H9 (cell line): Measurements from ENCODE around the gene GTF3C1. TPM values are rescaled to one million over a fixed set of nuclear protein-coding genes. Genes with fewer than 3 reads are reported as not detected.

Experiments used
- DNase-seq: peaks from one replicate; pipeline ENCODE4 v3.0.0-alpha.2; 2017
- H2AFZ ChIP-seq: one replicate; pipeline ENCODE4 v1.6.1; 2013; ENCODE audit warnings: mild to moderate bottlenecking, low read length, control low read depth, moderate library complexity
- H2AK5ac ChIP-seq: 2 replicates; pipeline ENCODE4 v1.6.1; 2013; ENCODE audit warnings: low read length, control low read depth, mixed read lengths; ENCODE audit not compliant: insufficient read length
- H2BK120ac ChIP-seq: one replicate; pipeline ENCODE4 v1.6.1; 2013; ENCODE audit warnings: low read depth, mild to moderate bottlenecking, low read length, control low read depth, inconsistent platforms; ENCODE audit not compliant: poor library complexity, severe bottlenecking
- H2BK12ac ChIP-seq: 2 replicates; pipeline ENCODE4 v1.6.1; 2013; ENCODE audit warnings: low read length, control low read depth, mixed read lengths, low read depth; ENCODE audit not compliant: insufficient read length
- H2BK15ac ChIP-seq: 2 replicates; pipeline ENCODE4 v1.6.1; 2013; ENCODE audit warnings: low read depth, low read length, control low read depth
- H2BK20ac ChIP-seq: one replicate; pipeline ENCODE4 v1.6.1; 2013; ENCODE audit warnings: low read depth, mild to moderate bottlenecking, low read length, control low read depth, inconsistent platforms; ENCODE audit not compliant: poor library complexity, severe bottlenecking
- H2BK5ac ChIP-seq: 2 replicates; pipeline ENCODE4 v1.6.1; 2013; ENCODE audit warnings: low read length, control low read depth, mixed read lengths; ENCODE audit not compliant: insufficient read length
- H3K14ac ChIP-seq: 2 replicates; pipeline ENCODE4 v1.6.1; 2013; ENCODE audit warnings: low read length, control low read depth; ENCODE audit not compliant: insufficient read depth
- H3K18ac ChIP-seq: 2 replicates; pipeline ENCODE4 v1.6.1; 2013; ENCODE audit warnings: low read depth, mild to moderate bottlenecking, mixed read lengths, low read length, control low read depth; ENCODE audit not compliant: insufficient read length
- H3K23ac ChIP-seq: 2 replicates; pipeline ENCODE4 v1.6.1; 2013; ENCODE audit warnings: low read length, control low read depth, mixed read lengths, low read depth; ENCODE audit not compliant: insufficient read length
- H3K23me2 ChIP-seq: 2 replicates; pipeline ENCODE4 v1.6.1; 2013; ENCODE audit warnings: low read depth, mild to moderate bottlenecking, mixed read lengths, low read length, control low read depth; ENCODE audit not compliant: insufficient read length, poor library complexity, severe bottlenecking
- H3K27ac ChIP-seq: 2 replicates; pipeline ENCODE4 v1.5.1; 2013; ENCODE audit warnings: low read length, control low read depth, mixed read lengths, low read depth; ENCODE audit not compliant: insufficient read length
- H3K27me3 ChIP-seq: 2 replicates; pipeline ENCODE4 v1.6.1; 2013; ENCODE audit warnings: low read length, control low read depth, inconsistent platforms; ENCODE audit not compliant: insufficient read depth
- H3K4ac ChIP-seq: 2 replicates; pipeline ENCODE4 v1.6.1; 2013; ENCODE audit warnings: low read depth, mild to moderate bottlenecking, control low read depth, inconsistent platforms, low read length, moderate library complexity
- H3K4me1 ChIP-seq: 2 replicates; pipeline ENCODE4 v1.6.1; 2013; ENCODE audit warnings: low read length, control low read depth, inconsistent platforms; ENCODE audit not compliant: insufficient read depth
- H3K4me2 ChIP-seq: 2 replicates; pipeline ENCODE4 v1.6.1; 2013; ENCODE audit warnings: low read length, control low read depth, mixed read lengths; ENCODE audit not compliant: insufficient read length, insufficient read depth
- H3K56ac ChIP-seq: 2 replicates; pipeline ENCODE4 v1.6.1; 2013; ENCODE audit warnings: low read depth, mild to moderate bottlenecking, mixed read lengths, low read length, control low read depth; ENCODE audit not compliant: insufficient read length
- H3K79me1 ChIP-seq: 2 replicates; pipeline ENCODE4 v1.6.1; 2013; ENCODE audit warnings: low read depth, mild to moderate bottlenecking, moderate library complexity, low read length, control low read depth, inconsistent platforms; ENCODE audit not compliant: insufficient read depth, poor library complexity, severe bottlenecking
- H3K79me2 ChIP-seq: 2 replicates; pipeline ENCODE4 v1.6.1; 2013; ENCODE audit warnings: low read length, control low read depth, inconsistent platforms; ENCODE audit not compliant: insufficient read depth
- H3K9ac ChIP-seq: 2 replicates; pipeline ENCODE4 v1.6.1; 2013; ENCODE audit warnings: low read length, control low read depth, mixed read lengths; ENCODE audit not compliant: insufficient read length; ENCODE audit errors: extremely low read depth
- H3K9me3 ChIP-seq: one replicate; pipeline ENCODE4 v1.6.1; 2013; ENCODE audit warnings: low read depth, low read length, inconsistent platforms; ENCODE audit not compliant: control insufficient read depth
- H3T11ph ChIP-seq: one replicate; pipeline ENCODE4 v1.6.1; 2013; ENCODE audit warnings: mild to moderate bottlenecking, low read length, control low read depth, inconsistent platforms
- H4K20me1 ChIP-seq: one replicate; pipeline ENCODE4 v1.6.1; 2013; ENCODE audit not compliant: control insufficient read depth, insufficient read length, insufficient read depth
- H4K5ac ChIP-seq: 2 replicates; pipeline ENCODE4 v1.6.1; 2013; ENCODE audit warnings: low read depth, mild to moderate bottlenecking, mixed read lengths, low read length, control low read depth; ENCODE audit not compliant: insufficient read length
- H4K8ac ChIP-seq: replicated peaks from 2 replicates; pipeline ENCODE4 v1.6.1; 2013; ENCODE audit warnings: low read length, control low read depth, mixed read lengths, low read depth; ENCODE audit not compliant: insufficient read length
- H4K91ac ChIP-seq: 2 replicates; pipeline ENCODE4 v1.6.1; 2013; ENCODE audit warnings: low read depth, mild to moderate bottlenecking, moderate library complexity, mixed read lengths, low read length, control low read depth; ENCODE audit not compliant: insufficient read length
- H3K27ac Mint-ChIP-seq, 3 experiments: 2 replicates in 2 of 3; 3 replicates in 1 of 3; pipeline ENCODE4 v1.8.0; 2020 to 2021; ENCODE audit warnings: mixed read lengths in 3 of 3, mild to moderate bottlenecking in 1 of 3, moderate library complexity in 1 of 3
- H3K27me3 Mint-ChIP-seq: 2 replicates; pipeline ENCODE4 v1.8.0; 2021; ENCODE audit warnings: low read depth, mild to moderate bottlenecking, moderate library complexity, mixed read lengths
- H3K36me3 Mint-ChIP-seq, 3 experiments: 2 replicates in 2 of 3; 3 replicates in 1 of 3; pipeline ENCODE4 v1.8.0; 2020 to 2021; ENCODE audit warnings: low read depth in 3 of 3, mixed read lengths in 3 of 3; ENCODE audit not compliant: insufficient read depth in 1 of 3
- H3K4me1 Mint-ChIP-seq, 2 experiments: 2 replicates each; pipeline ENCODE4 v1.8.0; 2020; ENCODE audit warnings: mixed read lengths in 2 of 2
- H3K4me3 Mint-ChIP-seq, 2 experiments: 2 replicates in 1 of 2; 3 replicates in 1 of 2; pipeline ENCODE4 v1.8.0; 2020 to 2021; ENCODE audit warnings: mild to moderate bottlenecking in 2 of 2, mixed read lengths in 2 of 2, moderate library complexity in 1 of 2
- H3K9me3 Mint-ChIP-seq, 2 experiments: 2 replicates in 1 of 2; 3 replicates in 1 of 2; pipeline ENCODE4 v1.8.0; 2020; ENCODE audit warnings: mild to moderate bottlenecking in 2 of 2, mixed read lengths in 2 of 2, moderate library complexity in 1 of 2
- WGBS: extraction: QIAGEN DNeasy Blood & Tissue Kit; methylation state at CpG from one replicate; pipeline ENCODE4 v1.1.7; 2013; ENCODE audit warnings: missing lambda C conversion rate, low lambda C conversion rate, mixed read lengths; ENCODE audit not compliant: insufficient read length; ENCODE audit errors: extremely low coverage; 5-methylcytosine and 5-hydroxymethylcytosine counted together
- total RNA-seq: library from RNA; stranded (reverse); gene quantifications from 2 replicates; pipeline ENCODE4 v1.2.1, GENCODE V29; 2021
- TF ChIP-seq, protein P1 (sequence below): fragments of 200-600 bp; sonication (generic); conservative IDR thresholded peaks from 3 replicates; pipeline ENCODE4 v1.8.0; 2021; ENCODE audit warnings: antibody characterized with exemption, mild to moderate bottlenecking

The GTF3C1 gene
- total RNA-seq, 1 experiment from 2014 or later, result 113 TPM

DNA sequence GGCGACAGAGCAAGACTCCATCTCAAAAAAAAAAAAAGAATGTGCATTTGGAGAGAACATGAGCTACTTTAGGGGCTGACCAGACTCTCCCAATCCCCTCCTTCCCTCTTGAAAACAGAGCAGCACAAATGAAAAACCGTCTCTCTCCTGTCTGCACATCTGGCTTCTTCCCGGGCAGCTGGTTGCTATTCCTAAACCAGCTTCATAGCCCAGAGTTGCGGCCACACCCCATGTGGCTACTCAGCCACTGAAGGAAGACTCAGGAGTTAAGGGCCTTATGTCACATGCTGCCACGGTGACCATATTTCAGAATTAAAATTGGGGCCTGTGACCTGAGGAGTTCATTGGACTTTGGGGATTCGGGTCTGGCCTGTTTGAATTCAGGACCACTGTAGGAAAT lies 48.5 kb upstream of the GTF3C1 start:
- Histone ChIP-seq H3K56ac (no peak overlapping the region), H3K23me2 (no peaks in the 10 kb centered on the region), H3K18ac (no peak overlapping the region), H4K20me1 (no peaks in the 10 kb centered on the region), H3T11ph (no peak overlapping the region), H2AK5ac (no peak overlapping the region), H2AFZ (no peak overlapping the region), H2BK15ac (no peak overlapping the region), H3K79me2 (no peaks in the 10 kb centered on the region), H2BK5ac (no peak overlapping the region), H3K4me1 (no peaks in the 10 kb centered on the region; the same call in 1 of the 2 replicates), H3K23ac (no peak overlapping the region), H2BK120ac (no peak overlapping the region), H3K4ac (no peak overlapping the region), H3K27ac (no peak overlapping the region), H4K8ac (no peak overlapping the region), H3K4me2 (no peak overlapping the region), H3K9ac (no peak overlapping the region), H3K79me1 (no peaks in the 10 kb centered on the region), H3K27me3 (no peaks in the 10 kb centered on the region), H3K9me3 (no peaks in the 10 kb centered on the region), H2BK20ac (no peak overlapping the region), H2BK12ac (no peak overlapping the region), H3K14ac (no peak overlapping the region), H4K91ac (no peak overlapping the region), H4K5ac (no peak overlapping the region)
- H3K4me1 Mint-ChIP-seq, result peaks cover 20 to 43% of the 10 kb centered on the region in 2 experiments
- WGBS, result no CpG with 5 or more reads among the region's 6 CpGs
- H3K36me3 Mint-ChIP-seq, result no peaks in the 10 kb centered on the region
- peak overlapping the region in 1 of 3 experiments; percentile 35; a peak in 2 of 7 replicates for H3K27ac Mint-ChIP-seq
- no peak overlapping the region; a peak in 1 of 5 replicates for H3K4me3 Mint-ChIP-seq
- TF ChIP-seq, protein P1, sequence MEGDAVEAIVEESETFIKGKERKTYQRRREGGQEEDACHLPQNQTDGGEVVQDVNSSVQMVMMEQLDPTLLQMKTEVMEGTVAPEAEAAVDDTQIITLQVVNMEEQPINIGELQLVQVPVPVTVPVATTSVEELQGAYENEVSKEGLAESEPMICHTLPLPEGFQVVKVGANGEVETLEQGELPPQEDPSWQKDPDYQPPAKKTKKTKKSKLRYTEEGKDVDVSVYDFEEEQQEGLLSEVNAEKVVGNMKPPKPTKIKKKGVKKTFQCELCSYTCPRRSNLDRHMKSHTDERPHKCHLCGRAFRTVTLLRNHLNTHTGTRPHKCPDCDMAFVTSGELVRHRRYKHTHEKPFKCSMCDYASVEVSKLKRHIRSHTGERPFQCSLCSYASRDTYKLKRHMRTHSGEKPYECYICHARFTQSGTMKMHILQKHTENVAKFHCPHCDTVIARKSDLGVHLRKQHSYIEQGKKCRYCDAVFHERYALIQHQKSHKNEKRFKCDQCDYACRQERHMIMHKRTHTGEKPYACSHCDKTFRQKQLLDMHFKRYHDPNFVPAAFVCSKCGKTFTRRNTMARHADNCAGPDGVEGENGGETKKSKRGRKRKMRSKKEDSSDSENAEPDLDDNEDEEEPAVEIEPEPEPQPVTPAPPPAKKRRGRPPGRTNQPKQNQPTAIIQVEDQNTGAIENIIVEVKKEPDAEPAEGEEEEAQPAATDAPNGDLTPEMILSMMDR, result no peak
- DNase-seq, result no peak
- H3K9me3 Mint-ChIP-seq, result no peaks in the 10 kb centered on the region
- no peaks in the 10 kb centered on the region; the same call in 1 of the 2 replicates for H3K27me3 Mint-ChIP-seq
